HG03521 (cell line): Measurements from ENCODE around the gene ANP32D.
"Not testable (repeated sequence)": the region's sequence is repeated elsewhere in the genome, so short reads cannot be mapped to it uniquely, and the experiment has no call there.

Experiments
- ATAC-seq: cut with Tn5 transposase; IDR thresholded peaks from one replicate; pipeline ENCODE4 v1.9.1; 2021; ENCODE audit warnings: mild to moderate bottlenecking, moderate library complexity; ENCODE audit not compliant: unreplicated experiment

ANP32D gene

DNA sequence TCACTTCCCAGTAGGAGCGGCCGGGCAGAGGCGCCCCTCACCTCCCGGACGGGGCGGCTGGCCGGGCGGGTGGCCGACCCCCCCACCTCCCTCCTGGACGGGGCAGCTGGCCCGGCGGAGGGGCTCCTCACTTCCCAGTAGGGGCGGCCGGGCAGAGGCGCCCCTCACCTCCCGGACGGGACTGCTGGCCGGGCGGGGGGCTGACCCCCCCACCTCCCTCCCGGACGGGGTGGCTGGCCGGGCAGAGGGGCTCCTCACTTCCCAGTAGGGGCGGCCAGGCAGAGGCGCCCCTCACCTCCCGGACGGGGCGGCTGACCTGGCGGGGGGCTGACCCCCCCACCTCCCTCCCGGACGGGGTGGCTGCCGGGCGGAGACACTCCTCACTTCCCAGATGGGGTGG is 27.9 kb downstream of the ANP32D start:
- not testable (repeated sequence) for ATAC-seq

- ATAC-seq = not testable (repeated sequence)
Observed at GRCh38 chr12:48506836-48507235, 34.5 kb downstream of the ANP32D start.

GRCh38 chr12:48508987-48509386 is 36.6 kb downstream of the ANP32D start:
- ATAC-seq = no peak

DNA sequence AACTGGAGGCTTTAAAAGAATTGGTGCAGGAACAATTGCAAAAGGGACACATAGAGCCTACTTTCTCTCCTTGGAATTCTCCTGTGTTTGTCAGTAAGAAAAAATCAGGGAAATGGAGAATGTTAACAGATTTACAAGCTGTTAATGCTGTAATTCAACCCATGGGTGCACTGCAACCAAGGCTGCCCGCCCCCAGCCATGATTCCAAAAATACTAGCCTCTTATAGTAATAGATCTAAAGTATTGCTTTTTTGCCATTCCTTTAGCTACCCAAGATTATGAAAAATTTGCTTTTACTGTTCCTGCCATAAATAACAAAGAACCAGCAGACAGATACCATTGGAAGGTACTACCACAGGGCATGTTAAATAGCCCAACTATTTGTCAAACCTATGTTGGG is 37.8 kb downstream of the ANP32D start:
- ATAC-seq = no peak

GRCh38 chr12:48512855-48513254 is 40.5 kb downstream of the ANP32D start:
- ATAC-seq = no peak

GRCh38 chr12:48514728-48515127 is 42.4 kb downstream of the ANP32D start:
- ATAC-seq = no peak

GRCh38 chr12:48520381-48520780 is 48.0 kb downstream of the ANP32D start:
- not testable (repeated sequence) for ATAC-seq
